Kidney glomerular epithelial cell (primary cell): ENCODE data around the gene MYO1H.
"Not testable (repeated sequence)": the region's sequence is repeated elsewhere in the genome, so short reads cannot be mapped to it uniquely, and the experiment has no call there.

Experiments used
- DNase-seq: peaks from one replicate; lab custom pipeline; 2025; lab: John Stamatoyannopoulos, UW

MYO1H gene

DNA sequence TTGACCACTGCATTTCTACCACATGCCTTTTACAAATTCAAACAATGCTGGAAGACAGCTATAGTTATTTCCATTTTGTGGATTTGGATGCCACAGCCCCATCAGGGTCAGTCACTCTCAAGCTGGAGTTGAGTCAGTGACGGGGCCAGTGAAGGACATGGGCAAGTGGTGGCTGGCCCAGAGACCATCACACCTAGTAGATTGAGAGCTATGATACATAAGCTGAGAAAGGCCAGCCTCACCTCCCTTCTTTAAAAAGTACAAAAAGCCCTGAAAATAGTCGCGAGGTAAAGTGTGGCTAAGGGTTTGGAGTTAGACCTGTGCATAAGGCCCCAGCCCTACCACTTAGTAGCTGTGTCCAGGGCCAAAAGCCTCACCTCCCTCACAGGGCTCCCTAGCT, 125.3 kb downstream of the MYO1H start:
- no peak for DNase-seq

DNA sequence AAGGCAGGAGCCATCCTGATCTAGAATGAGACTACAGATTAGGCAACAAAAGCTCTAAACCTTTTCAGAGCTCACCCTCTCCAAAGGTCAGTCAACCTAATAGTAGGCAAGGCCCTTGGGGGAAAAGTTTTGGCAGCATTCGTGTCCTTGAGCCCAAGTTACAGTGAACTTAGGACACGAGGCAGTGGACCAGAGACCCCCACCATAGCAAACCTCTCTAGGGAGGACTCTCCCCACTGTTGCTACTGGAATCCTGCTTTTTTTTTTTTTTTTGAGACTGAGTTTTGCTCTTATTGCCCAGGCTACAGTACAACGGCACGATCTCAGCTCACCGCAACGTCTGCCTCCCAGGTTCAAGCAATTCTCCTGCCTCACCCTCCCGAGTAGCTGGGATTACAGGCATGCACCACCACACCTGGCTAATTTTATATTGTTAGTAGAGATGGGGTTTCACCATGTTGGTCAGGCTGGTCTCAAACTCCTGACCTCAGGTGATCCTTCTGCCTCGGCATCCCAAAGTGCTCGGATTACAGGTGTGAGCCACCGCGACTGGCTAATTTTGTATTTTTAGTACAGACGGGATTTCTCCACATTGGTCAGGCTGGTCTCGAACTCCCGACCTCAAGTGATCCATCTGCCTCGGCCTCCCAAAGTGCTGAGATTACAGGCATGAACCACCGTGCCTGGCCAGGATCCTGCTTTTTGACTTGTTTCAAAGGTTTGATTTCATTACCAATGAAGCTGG, 126.0 kb downstream of the MYO1H start:
- DNase-seq, result not testable (repeated sequence)

DNA sequence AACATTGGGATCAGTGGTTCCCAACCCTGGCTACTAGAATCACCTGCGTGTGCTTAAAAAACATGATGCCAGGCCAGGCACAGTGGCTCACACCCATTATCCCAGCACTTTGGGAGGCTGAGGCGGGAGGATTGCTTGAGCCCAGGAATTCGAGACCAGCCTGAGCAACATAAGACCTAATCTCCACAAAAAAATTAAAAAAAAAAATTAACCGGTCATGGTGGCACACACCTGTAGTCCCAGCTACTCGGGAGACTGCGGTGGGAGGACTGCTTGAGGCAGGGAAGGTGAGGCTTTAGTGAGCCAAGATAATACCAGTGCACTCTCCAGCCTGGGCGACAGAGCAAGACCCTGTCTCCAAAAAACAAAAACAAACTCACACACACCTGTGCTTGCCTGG, 127.4 kb downstream of the MYO1H start:
- DNase-seq, result no peak

- no peak for DNase-seq
Observed at GRCh38 chr12:109475993-109476806, 128.5 kb downstream of the MYO1H start.

- DNase-seq, result no peak
Observed at GRCh38 chr12:109476807-109477184, 129.1 kb downstream of the MYO1H start.

DNA sequence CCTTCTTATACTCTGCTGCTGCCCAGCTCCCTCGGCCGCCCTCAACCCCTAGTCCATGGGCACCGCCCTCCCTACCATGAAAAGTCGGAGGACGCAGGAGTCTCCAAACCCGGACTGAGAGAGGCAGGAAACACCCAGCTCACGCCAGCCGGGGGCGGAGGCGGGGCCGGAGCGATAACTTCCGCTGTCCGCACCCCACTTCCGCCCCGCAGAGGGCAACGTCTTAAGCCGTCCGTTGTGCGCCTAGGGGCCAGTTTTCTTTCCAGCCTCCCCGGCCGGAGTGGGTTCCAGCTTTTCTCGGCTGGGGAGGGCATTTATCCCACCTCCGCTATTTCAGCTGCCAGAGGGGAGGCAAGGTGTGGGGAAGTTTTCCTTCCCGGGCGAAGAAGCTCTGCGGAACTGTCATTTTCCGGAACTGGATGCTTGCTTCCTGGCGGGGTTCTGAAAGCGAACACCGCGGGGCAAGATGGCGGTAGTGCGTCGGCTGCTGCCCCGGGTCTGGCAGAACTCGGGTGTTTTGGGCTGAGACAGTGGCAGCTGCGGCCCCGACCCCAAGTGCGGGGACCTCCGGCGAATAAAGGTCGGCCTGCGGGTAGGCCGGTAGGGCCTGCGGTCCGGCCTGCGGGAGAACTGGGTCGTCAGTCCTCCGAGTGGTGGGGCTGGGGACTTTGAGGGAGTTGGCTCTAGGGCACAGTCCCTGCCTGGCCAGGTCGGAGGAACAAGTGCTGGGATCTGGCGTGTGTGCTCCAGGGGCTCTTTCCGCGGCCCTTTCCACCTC, 129.7 kb downstream of the MYO1H start, which contains the start of the genes KCTD10 and UBE3B:
Gene KCTD10 (minus strand): TSS at position 116 of the 778 bp plus-strand sequence. CDS start 38 bp downstream, at position 78.
Gene UBE3B (plus strand): TSS at position 450 of the 778 bp plus-strand sequence. CDS start 5,918 bp downstream, outside the sequence.
- DNase-seq, result peak; percentile 83

- DNase-seq, result no peak
Observed at GRCh38 chr12:109477963-109478315, 130.2 kb downstream of the MYO1H start.

- DNase-seq, result no peak
Observed at GRCh38 chr12:109479761-109480160, 132.1 kb downstream of the MYO1H start.

- no peak for DNase-seq
Observed at GRCh38 chr12:109480356-109480755, 132.7 kb downstream of the MYO1H start.

- DNase-seq, result no peak
Observed at GRCh38 chr12:109481863-109482262, 134.2 kb downstream of the MYO1H start.

- DNase-seq, result no peak
Observed at GRCh38 chr12:109482491-109482890, 134.8 kb downstream of the MYO1H start.

DNA sequence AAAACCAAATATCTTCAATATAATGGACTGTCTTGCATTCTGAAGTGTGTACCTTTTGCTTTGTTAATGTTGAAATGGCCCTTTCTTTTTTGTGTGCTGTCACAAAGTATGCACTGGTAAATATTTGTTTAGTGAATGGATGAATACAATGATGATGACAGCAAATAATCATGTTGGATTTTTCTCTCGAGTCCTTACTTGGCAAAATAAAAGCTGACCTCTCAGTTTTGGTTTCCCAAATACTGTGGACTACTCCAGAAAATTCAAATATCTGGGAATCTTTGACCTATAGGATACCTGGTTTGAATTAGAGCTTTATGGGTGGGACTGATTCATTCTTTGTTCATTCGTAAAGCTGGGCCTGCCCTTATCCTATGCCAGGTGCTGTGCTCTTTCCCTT, 135.2 kb downstream of the MYO1H start:
- DNase-seq, result no peak

GRCh38 chr12:109483346-109483745, 135.6 kb downstream of the MYO1H start:
- DNase-seq, result no peak

GRCh38 chr12:109485201-109485600, 137.5 kb downstream of the MYO1H start:
- no peak for DNase-seq

GRCh38 chr12:109487181-109488050, 139.7 kb downstream of the MYO1H start:
- no peak for DNase-seq

GRCh38 chr12:109488051-109488665, 140.5 kb downstream of the MYO1H start:
- no peak for DNase-seq

GRCh38 chr12:109489016-109489954, 141.6 kb downstream of the MYO1H start:
- no peak for DNase-seq

DNA sequence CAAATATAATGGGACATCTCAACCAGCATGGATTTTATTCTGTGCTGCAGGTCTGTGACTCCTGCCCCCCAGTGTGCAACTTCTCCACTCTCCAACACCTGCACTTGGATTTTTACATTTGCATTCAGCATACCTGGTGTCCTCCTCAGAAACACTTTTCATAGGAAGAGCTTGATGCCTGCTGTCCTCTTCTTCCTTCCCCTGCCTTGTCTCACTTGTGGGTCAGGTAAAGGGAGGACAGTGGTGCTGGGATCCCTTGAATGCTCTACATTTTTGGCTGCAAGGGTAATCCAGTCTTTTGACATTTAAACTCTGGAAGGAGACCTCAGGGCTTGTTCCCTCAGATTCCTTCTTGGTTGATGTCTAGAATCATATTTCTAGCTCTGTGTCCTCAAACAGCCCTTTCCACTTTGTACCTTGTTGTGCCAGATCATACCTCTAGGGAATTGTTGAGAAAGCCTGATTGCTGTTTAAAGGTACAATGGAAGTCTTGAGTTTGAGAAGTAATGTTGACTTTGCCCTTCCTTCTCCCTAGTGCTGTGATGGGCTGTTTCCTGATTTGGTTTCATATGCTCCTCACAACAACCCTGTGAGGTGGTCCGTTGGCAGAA, 142.4 kb downstream of the MYO1H start:
- no peak for DNase-seq

- DNase-seq, result no peak
Observed at GRCh38 chr12:109491671-109492070, 144.0 kb downstream of the MYO1H start.
